Fibroblast of gingiva (primary cell): ENCODE data around the gene PRRG2.

Experiments used
- DNase-seq: peaks from one replicate; pipeline ENCODE4 v3.0.0-alpha.2; 2011; ENCODE audit warnings: low read depth

PRRG2 gene

GRCh38 chr19:49640113-49640898, 59.2 kb downstream of the PRRG2 start, which contains the start of gene RRAS:
Gene RRAS, minus strand, starts transcription at chr19:49640143. Its CDS starts 45 bp downstream, at chr19:49640098.
- peak; percentile 100 for DNase-seq
